PC-3 (cell line): ENCODE data around the gene NANOS3. TPM values are rescaled to one million over a fixed set of nuclear protein-coding genes. Genes with fewer than 3 reads are reported as not detected.

ENCODE experiments used
- ATAC-seq: fragments of 200-7000 bp; cut with Tn5 transposase; 2 replicates; pipeline ENCODE4 v1.9.1; 2020; ENCODE audit warnings: mild to moderate bottlenecking, moderate library complexity
- BruUV-seq: library from RNA; stranded (reverse); fragments of 400-500 nt; replicated peaks from 2 replicates; lab custom pipeline; 2021; lab: Mats Ljungman, UMichigan
- CTCF ChIA-PET: fragments of 300-600 bp; sonication (Branson Sonifier 250); formaldehyde crosslinking; loops from one replicate; lab custom pipeline; 2022; ENCODE audit warnings: antibody characterized with exemption; lab: Charles Lee
- POLR2A ChIA-PET: fragments of 300-600 bp; sonication (Branson Sonifier 250); formaldehyde crosslinking; loops from one replicate; lab custom pipeline; 2022; ENCODE audit warnings: antibody characterized with exemption; ENCODE audit not compliant: unreplicated experiment; lab: Charles Lee
- DNase-seq: peaks from one replicate; pipeline ENCODE4 v3.0.0-alpha.2; 2015
- H2AFZ ChIP-seq: fragments of 300-600 bp; sonication (generic); 2 replicates; pipeline ENCODE4 v1.6.0; 2016; ENCODE audit warnings: antibody characterized with exemption, low read length
- H3F3A ChIP-seq: fragments of 300-600 bp; sonication (generic); one replicate; pipeline ENCODE4 v1.6.0; 2017; ENCODE audit warnings: antibody characterized with exemption, low read length, control low read depth, mild to moderate bottlenecking; ENCODE audit not compliant: unreplicated experiment
- H3K27ac ChIP-seq: fragments of 300-600 bp; sonication (generic); 2 replicates; pipeline ENCODE4 v1.5.1; 2016; ENCODE audit warnings: mild to moderate bottlenecking, low read length
- H3K27me3 ChIP-seq: fragments of 300-600 bp; sonication (generic); 2 replicates; pipeline ENCODE4 v1.6.1; 2016; ENCODE audit warnings: low read length, mixed read lengths
- H3K36me3 ChIP-seq: fragments of 300-600 bp; sonication (generic); 2 replicates; pipeline ENCODE4 v1.6.1; 2016; ENCODE audit warnings: low read depth, mixed run types, low read length, mixed read lengths
- H3K4me1 ChIP-seq: fragments of 300-600 bp; sonication (generic); 2 replicates; pipeline ENCODE4 v1.5.1; 2016; ENCODE audit warnings: low read length; ENCODE audit not compliant: insufficient read depth
- H3K4me2 ChIP-seq: fragments of 300-600 bp; sonication (generic); 2 replicates; pipeline ENCODE4 v1.6.0; 2016; ENCODE audit warnings: low read length
- H3K4me3 ChIP-seq: fragments of 300-600 bp; sonication (generic); 2 replicates; pipeline ENCODE4 v1.5.1; 2016; ENCODE audit warnings: mild to moderate bottlenecking, low read length, mixed read lengths
- H3K79me2 ChIP-seq: fragments of 300-600 bp; sonication (generic); 2 replicates; pipeline ENCODE4 v1.6.1; 2017; ENCODE audit warnings: low read length, mixed read lengths
- H3K9ac ChIP-seq: fragments of 300-600 bp; sonication (generic); 2 replicates; pipeline ENCODE4 v1.6.0; 2016; ENCODE audit warnings: mild to moderate bottlenecking, low read length
- H3K9me2 ChIP-seq: fragments of 300-600 bp; sonication (generic); replicated peaks from 2 replicates; pipeline ENCODE4 v1.6.1; 2016; ENCODE audit warnings: mixed run types, low read length, mixed read lengths
- H3K9me3 ChIP-seq: fragments of 300-600 bp; sonication (generic); 2 replicates; pipeline ENCODE4 v1.6.1; 2016; ENCODE audit warnings: low read length, mixed read lengths
- H4K20me1 ChIP-seq: fragments of 300-600 bp; sonication (generic); 2 replicates; pipeline ENCODE4 v1.6.1; 2016; ENCODE audit warnings: low read length, mixed read lengths
- EZH2 ChIP-seq: fragments of 300-600 bp; sonication (generic); IDR thresholded peaks from one replicate; pipeline ENCODE4 v1.6.1; 2017; ENCODE audit warnings: antibody characterized with exemption, mild to moderate bottlenecking, low read length; ENCODE audit not compliant: unreplicated experiment
- EZH2phosphoT487 ChIP-seq: fragments of 300-600 bp; sonication (generic); IDR thresholded peaks from 2 replicates; pipeline ENCODE4 v1.6.1; 2018; ENCODE audit warnings: mild to moderate bottlenecking, antibody characterized with exemption, low read length, borderline replicate concordance
- intact Hi-C: fragments of 100-400 bp; cut with micrococcal nuclease; formaldehyde crosslinking; loops from 2 replicates; pipeline ENCODE4 v1.9.0; 2023
- total RNA-seq: library from RNA; depleted of rRNA; stranded (reverse); fragments of >200 nt; gene quantifications from 2 replicates; pipeline ENCODE4 v1.2.3, GENCODE V29; 2014
- TF ChIP-seq, protein P1 (sequence below): fragments of 300-600 bp; sonication (generic); conservative IDR thresholded peaks from 2 replicates; pipeline ENCODE4 v1.5.1; 2017; ENCODE audit warnings: antibody characterized with exemption, low read depth, mild to moderate bottlenecking, low read length

Gene NANOS3
- total RNA-seq, 1 experiment from 2014 or later = 1.7 TPM

DNA sequence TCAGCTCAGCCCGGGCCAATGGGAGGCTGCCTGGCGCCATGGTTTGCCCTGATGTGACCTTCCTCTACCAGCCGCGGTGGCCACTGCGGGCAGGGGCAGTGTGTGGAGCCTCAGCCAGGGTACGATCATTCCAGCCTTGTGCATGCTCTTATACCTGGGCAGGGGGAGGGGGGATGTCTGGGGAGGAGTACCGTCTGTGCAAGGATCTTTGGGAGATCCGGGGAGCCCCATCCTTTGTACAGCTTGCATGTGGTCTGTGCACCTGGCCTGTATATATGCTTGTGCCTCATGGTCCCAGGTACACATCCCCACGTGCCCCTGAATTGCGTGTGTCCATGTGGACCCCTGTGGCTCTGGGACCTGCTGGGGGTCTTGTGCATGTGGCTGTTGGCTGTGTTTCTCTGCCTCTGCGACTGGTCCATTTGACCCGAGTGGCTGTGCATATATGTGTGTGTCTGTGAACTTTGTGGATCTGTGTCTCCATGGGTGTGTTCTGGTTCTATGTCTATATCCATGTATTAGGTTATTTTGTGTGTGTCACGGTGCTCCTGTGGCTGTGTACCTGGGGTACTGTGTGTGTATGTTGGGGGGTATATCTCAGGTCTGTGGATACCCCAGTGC is 12.8 kb upstream of the NANOS3 start:
- Histone ChIP-seq H3K36me3 (no peaks in the 10 kb centered on the region), H3K27me3 (no peaks in the 10 kb centered on the region), H3K4me3 (peak overlapping the region; percentile 59; the same call in 1 of the 2 replicates), H4K20me1 (no peaks in the 10 kb centered on the region), H2AFZ (peak overlapping the region; percentile 62; the same call in 1 of the 2 replicates), H3K79me2 (no peaks in the 10 kb centered on the region), H3K9me2 (no peaks in the 10 kb centered on the region), H3F3A (peaks cover 4% of the 10 kb centered on the region), H3K27ac (no peak overlapping the region), H3K4me2 (peak overlapping the region; percentile 78), H3K4me1 (peaks cover 9% of the 10 kb centered on the region), H3K9ac (no peak overlapping the region), H3K9me3 (no peaks in the 10 kb centered on the region)
- BruUV-seq = no TSS peak
- intact Hi-C loops = loop anchor here (5.0 kb wide), 1 partner anchor 37 kb away; no protein-coding TSS in a partner anchor
- CTCF ChIA-PET = no interaction called here
- TF ChIP-seq EZH2phosphoT487 (no peak), EZH2 (no peak)
- TF ChIP-seq, protein P1, sequence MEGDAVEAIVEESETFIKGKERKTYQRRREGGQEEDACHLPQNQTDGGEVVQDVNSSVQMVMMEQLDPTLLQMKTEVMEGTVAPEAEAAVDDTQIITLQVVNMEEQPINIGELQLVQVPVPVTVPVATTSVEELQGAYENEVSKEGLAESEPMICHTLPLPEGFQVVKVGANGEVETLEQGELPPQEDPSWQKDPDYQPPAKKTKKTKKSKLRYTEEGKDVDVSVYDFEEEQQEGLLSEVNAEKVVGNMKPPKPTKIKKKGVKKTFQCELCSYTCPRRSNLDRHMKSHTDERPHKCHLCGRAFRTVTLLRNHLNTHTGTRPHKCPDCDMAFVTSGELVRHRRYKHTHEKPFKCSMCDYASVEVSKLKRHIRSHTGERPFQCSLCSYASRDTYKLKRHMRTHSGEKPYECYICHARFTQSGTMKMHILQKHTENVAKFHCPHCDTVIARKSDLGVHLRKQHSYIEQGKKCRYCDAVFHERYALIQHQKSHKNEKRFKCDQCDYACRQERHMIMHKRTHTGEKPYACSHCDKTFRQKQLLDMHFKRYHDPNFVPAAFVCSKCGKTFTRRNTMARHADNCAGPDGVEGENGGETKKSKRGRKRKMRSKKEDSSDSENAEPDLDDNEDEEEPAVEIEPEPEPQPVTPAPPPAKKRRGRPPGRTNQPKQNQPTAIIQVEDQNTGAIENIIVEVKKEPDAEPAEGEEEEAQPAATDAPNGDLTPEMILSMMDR = no peak
- ATAC-seq = no peak
- POLR2A ChIA-PET = no interaction called here
- no peak for DNase-seq

DNA sequence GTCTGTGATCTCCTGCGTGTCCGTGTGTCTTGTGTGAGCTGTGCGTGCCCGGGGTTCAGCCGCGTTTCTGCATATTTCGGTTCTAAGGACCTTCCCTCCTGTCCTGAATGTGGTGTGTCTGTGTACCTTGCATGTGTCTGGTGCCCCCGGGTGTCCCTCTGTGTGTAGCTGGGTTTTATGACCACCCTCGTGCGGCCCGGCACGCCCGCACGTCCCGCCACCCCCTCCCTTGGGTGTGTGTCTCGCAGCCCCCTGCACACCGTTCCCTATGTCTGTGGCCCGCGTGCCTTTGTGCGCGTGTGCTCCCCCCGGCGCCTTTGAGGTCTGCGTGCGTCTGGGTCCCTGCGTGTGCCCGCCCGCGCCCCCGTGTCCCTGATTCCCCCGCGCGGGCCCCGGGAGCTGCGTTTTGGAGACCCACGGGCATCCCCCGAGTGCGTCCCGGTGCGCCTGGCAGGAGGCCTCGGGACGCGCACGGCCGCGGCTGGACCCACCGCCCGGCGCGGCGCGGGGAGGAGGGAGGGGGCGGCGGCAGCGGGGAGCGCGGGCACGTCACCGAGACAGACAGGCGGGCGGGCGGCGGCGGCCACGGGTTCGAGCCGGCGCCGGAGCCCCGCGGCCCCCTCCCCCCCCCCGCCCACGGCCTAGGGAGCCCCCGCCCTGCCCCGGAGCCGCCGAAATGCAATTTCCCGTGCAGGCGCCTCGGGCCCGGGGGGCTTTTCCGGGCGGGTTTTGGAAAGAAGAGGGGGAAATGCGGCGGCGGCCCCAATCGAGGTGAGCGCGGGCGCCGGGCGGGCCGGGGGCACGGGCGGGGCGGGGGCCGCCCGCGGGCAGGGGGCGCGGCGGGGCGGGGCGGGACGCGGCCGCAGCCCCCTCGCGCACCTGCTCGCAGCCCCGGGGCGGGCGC is 12.0 kb upstream of the NANOS3 start:
- H2AFZ ChIP-seq = peak overlapping the region; percentile 86; the same call in 1 of the 2 replicates
- H3F3A ChIP-seq = peaks cover 4% of the 10 kb centered on the region
- peak overlapping the region; percentile 89 for H3K4me3 ChIP-seq
- TF ChIP-seq EZH2 (no peak), EZH2phosphoT487 (no peak)
- TF ChIP-seq, protein P1 = no peak
- no peaks in the 10 kb centered on the region for H3K36me3 ChIP-seq
- CTCF ChIA-PET = interaction anchor here (0.6 to 0.7 kb wide), 3 partner anchors 18 to 270 kb away, joined by 3 to 10 read pairs (median 8); no protein-coding TSS in a partner anchor
- intact Hi-C loops = loop anchor here (5.0 kb wide), 1 partner anchor 38 kb away; no protein-coding TSS in a partner anchor
- H3K4me2 ChIP-seq = peak overlapping the region; percentile 100
- no peaks in the 10 kb centered on the region for H4K20me1 ChIP-seq
- BruUV-seq = no TSS peak
- no peak overlapping the region for H3K9ac ChIP-seq
- H3K79me2 ChIP-seq = no peaks in the 10 kb centered on the region
- peaks cover 9% of the 10 kb centered on the region for H3K4me1 ChIP-seq
- ATAC-seq = no peak
- no peak overlapping the region for H3K27ac ChIP-seq
- H3K9me3 ChIP-seq = no peaks in the 10 kb centered on the region
- H3K9me2 ChIP-seq = no peaks in the 10 kb centered on the region
- POLR2A ChIA-PET = no interaction called here
- DNase-seq = no peak
- no peaks in the 10 kb centered on the region for H3K27me3 ChIP-seq
